Inferior parietal cortex (tissue), 1 donor: Measurements from ENCODE around the gene ATF6.
A peak's percentile ranks its signal among the peaks of the same experiment; 100 is the strongest.
"Not testable (repeated sequence)": the region's sequence is repeated elsewhere in the genome, so short reads cannot be mapped to it uniquely, and the experiment has no call there.

ENCODE experiments used
- DNase-seq: peaks from one replicate; pipeline ENCODE4 v3.0.0-alpha.2; 2016; ENCODE audit errors: extremely low spot score

The ATF6 gene

GRCh38 chr1:161781995-161782394 is 15.9 kb downstream of the ATF6 start:
- DNase-seq = no peak

GRCh38 chr1:161782886-161783285 is 16.8 kb downstream of the ATF6 start:
- no peak for DNase-seq

- peak; percentile 25 for DNase-seq
Observed at GRCh38 chr1:161784968-161785367, 18.8 kb downstream of the ATF6 start.

- no peak for DNase-seq
Observed at GRCh38 chr1:161787355-161787754, 21.2 kb downstream of the ATF6 start.

- no peak for DNase-seq
Observed at GRCh38 chr1:161790587-161791317, 24.6 kb downstream of the ATF6 start.

GRCh38 chr1:161791904-161792655 is 26.0 kb downstream of the ATF6 start:
- DNase-seq = no peak

GRCh38 chr1:161792740-161793139 is 26.6 kb downstream of the ATF6 start:
- DNase-seq = peak; percentile 86

GRCh38 chr1:161799792-161800191 is 33.7 kb downstream of the ATF6 start:
- DNase-seq = no peak

GRCh38 chr1:161801955-161802354 is 35.8 kb downstream of the ATF6 start:
- DNase-seq = no peak

- no peak for DNase-seq
Observed at GRCh38 chr1:161803181-161803580, 37.1 kb downstream of the ATF6 start.

GRCh38 chr1:161805399-161806197 is 39.5 kb downstream of the ATF6 start:
- DNase-seq = no peak

GRCh38 chr1:161809202-161809601 is 43.1 kb downstream of the ATF6 start:
- not testable (repeated sequence) for DNase-seq

GRCh38 chr1:161809656-161810055 is 43.5 kb downstream of the ATF6 start:
- DNase-seq = not testable (repeated sequence)

GRCh38 chr1:161810780-161811179 is 44.7 kb downstream of the ATF6 start:
- no peak for DNase-seq

GRCh38 chr1:161816201-161816600 is 50.1 kb downstream of the ATF6 start:
- no peak for DNase-seq

GRCh38 chr1:161817176-161817730 is 51.1 kb downstream of the ATF6 start:
- DNase-seq = no peak

GRCh38 chr1:161820914-161821313 is 54.8 kb downstream of the ATF6 start:
- DNase-seq = no peak

- no peak for DNase-seq
Observed at GRCh38 chr1:161824618-161825017, 58.5 kb downstream of the ATF6 start.

GRCh38 chr1:161825831-161826230 is 59.7 kb downstream of the ATF6 start:
- DNase-seq = no peak

GRCh38 chr1:161826478-161826877 is 60.4 kb downstream of the ATF6 start:
- no peak for DNase-seq

- DNase-seq = no peak
Observed at GRCh38 chr1:161827786-161828185, 61.7 kb downstream of the ATF6 start.

- not testable (repeated sequence) for DNase-seq
Observed at GRCh38 chr1:161832299-161832907, 66.3 kb downstream of the ATF6 start.
